GM19455 (cell line): ENCODE results near the gene VAPB.

ENCODE experiments used
- ATAC-seq: cut with Tn5 transposase; IDR thresholded peaks from one replicate; pipeline ENCODE4 v1.9.1; 2021; ENCODE audit not compliant: unreplicated experiment

VAPB gene

DNA sequence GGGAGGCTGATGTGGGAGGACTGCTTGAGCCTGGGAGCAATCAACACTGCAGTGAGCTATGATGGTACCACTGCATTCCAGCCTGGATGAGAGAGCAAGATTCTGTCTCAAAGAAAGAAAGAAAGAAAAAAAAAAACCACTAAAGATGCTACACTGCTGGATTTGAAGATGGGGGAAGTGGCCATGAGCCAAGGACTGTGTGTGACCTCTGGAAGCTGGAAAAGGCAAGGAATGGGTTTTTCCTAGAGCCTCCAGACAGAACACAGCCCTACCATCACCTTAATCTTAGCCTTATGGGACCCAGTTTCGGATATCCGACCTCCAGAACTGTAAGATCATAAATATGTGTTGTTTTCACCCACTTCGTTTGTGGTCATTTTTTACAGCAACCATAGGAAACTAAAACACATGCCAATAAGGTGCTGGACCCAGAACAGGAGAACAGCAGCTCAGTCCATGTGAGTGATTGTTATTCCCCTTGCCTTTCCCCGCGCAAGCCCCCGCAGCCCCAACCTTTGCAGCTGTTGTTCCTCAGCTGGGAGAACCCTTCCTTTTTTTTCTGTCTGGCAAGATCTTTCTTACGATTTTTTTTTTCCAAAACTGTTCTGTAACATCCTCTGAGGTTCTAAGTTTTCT lies 11.1 kb upstream of the VAPB start:
- ATAC-seq = no peak

GRCh38 chr20:58378704-58379103 lies 10.3 kb upstream of the VAPB start:
- no peak for ATAC-seq

DNA sequence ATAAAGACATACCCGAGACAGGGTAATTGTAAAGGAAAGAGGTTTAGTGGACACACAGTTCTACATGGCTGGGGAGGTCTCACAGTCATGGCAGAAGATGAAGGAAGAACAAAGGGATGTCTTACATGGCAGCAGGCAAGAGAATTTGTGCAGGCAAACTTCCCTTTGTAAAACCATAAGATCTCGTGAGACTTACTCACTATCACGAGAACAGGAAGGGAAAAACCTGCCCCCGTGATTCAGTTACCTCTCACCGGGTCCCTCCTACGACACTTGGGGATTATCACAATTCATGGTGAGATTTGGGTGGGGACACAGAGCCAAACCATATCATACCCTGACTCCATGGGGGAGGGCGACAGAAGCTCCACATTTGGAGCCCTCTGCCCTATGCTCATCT lies 7.4 kb upstream of the VAPB start:
- ATAC-seq = no peak

DNA sequence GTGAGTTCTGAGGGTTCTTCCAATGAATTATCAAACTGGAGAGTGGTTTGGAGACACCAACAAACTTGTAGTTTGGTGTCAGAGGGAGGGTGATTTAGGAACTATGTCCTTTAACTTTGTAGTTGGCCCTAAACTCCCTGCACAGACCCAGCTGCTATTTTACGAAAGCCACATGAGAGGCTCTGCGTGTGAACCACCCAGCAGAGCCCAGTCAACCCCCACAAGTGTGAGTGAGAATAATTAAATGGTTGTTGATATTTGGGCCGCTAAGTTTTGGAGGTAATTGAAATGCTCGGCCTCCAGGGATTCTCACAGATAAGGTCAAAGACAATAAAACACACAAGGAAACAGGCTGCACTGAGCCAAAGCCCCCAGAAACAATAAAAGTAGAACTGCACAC lies 6.9 kb upstream of the VAPB start:
- ATAC-seq = no peak

DNA sequence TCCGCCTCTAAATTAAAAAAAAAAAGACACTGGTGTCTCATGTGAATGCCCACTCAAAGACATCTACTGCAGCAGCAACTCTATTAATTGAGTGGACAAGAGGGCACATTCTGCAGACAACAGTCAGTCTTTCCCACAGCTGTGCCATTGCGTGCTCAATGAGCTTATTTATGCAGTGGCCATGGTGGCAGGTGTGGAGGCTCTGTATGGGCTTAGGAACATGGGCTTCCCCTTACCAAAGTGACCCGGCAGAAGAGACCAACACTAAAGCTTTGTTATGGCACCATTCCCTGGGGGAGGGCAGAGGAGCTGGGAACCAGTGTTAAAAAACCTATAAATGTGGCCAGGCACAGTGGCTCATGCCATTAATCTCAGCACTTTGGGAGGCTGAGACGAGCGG lies 4.2 kb upstream of the VAPB start:
- ATAC-seq = no peak

DNA sequence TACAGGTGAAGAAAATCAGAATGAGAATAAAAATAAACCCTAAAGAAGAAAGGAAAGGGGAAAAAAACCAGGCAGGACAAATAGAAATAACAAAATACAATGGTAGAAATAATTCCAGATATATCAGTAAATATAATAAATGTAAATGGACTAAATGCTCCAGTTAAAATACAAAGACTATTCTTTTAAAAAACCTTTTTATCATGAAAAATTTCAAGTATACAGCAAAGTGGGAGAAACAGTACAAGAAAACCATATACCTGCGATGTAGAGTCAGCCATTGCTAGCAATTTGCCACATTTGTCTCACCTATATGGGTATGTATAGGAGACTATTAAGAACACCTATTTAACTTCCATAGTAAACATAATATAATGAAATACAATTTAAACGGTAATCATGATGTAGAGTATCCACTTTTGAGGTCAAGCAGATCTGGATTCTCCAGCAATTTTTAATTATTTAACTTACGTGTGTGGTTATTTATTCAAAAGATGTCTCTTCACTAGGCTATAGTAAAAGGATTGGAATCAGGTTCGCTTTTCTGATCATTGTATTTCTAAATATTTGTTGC lies 914 bp upstream of the VAPB start:
- ATAC-seq = no peak

- ATAC-seq = peak; percentile 31
These were observed 417 bp downstream of the VAPB start for GRCh38 chr20:58389324-58389967.

GRCh38 chr20:58389968-58390658 lies 1.1 kb downstream of the VAPB start:
- ATAC-seq = no peak

GRCh38 chr20:58390659-58391035 lies 1.6 kb downstream of the VAPB start:
- ATAC-seq = no peak

DNA sequence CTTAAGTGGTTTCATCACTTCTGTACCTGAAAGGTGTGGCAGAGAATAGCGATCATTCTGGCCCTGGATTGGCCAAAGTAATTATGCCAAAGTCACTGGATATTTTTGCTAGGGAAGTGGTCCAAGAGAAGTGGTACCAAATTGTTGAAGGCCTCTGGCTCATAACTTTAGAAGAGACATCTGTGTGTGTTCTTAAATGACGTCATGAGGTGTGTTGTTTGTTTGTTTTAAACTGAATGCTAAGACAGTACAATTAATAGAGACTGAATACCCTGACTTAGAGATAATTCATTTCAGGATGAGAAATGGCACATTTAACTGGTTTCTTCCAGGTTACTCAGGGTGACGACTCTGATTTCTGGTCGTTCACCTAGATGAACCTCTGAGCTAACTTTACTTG lies 3.3 kb downstream of the VAPB start:
- ATAC-seq = no peak

DNA sequence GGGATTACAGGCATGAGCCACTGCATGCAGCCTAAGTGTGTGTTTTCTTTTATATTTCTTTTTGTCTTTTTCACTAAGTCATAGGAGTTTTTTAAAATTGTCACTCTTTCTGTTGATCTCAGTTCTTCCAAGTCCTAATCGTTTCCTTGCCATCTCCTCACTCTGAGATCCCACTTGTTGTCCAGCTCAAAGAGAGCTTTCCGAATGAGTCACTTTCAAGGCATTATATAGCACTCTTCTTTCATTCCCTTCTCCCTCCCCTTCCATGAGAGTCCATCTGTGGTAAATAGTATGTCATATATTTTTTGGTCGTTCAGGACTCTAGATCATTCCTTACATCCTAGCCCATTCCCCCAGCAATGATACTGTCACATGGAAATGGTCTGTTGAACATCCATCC lies 4.3 kb downstream of the VAPB start:
- ATAC-seq = no peak

DNA sequence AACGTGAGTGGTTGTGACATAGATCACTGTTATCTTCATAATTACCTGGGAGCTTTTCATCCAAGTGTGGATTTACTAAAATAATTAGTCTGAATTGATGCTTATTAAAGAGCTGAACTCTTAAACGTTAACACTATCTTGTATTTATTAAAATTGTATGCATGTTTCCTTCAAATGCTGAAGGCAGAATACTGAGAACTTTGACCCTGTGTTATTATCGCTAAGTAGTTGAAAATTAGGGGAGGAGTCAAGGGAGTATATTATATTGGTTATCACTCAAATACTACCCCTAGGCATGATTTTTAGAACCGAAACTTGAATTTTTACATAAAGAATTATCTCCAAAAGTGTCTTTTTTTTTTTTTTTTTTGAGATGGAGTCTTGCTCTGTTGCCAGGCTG lies 5.8 kb downstream of the VAPB start:
- ATAC-seq = no peak

DNA sequence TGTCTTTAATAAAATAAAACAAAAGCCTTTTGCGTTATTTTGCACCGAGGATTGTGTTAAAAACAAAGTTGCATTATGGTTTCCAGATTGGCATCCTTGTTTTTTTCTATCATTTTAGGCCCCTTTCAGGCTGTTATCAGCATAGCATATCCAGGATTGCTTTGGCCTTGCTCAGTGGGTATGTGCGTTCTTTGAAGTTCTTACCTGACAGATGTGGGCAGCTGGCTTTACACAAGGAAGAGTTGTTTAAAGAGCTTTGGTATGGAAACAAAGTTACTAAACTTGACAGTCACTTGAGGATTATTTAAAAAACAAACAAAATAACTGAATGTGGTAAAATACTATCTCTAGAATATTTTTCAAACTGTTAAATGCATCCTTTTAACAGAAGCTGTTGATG lies 6.6 kb downstream of the VAPB start:
- ATAC-seq = no peak

DNA sequence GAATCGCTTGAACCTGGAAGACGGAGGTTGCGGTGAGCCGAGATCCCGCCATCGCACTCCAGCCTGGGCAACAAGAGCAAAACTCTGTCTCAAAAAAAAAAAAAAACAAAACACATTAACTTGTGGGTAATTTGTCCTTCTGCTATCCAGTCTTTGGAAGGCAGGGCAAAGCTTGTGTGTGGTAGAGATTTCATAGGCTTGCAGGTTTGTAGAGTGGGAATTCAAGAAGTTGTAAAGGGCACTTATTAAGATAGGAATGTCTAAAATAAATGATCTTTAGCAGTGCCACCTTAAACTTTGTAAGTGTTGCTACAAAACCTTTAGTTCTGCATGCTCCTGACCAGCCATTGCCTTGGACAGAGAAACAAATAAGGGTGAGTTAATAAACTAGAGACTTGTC lies 8.4 kb downstream of the VAPB start:
- ATAC-seq = no peak

GRCh38 chr20:58398254-58398653 lies 9.2 kb downstream of the VAPB start:
- no peak for ATAC-seq

DNA sequence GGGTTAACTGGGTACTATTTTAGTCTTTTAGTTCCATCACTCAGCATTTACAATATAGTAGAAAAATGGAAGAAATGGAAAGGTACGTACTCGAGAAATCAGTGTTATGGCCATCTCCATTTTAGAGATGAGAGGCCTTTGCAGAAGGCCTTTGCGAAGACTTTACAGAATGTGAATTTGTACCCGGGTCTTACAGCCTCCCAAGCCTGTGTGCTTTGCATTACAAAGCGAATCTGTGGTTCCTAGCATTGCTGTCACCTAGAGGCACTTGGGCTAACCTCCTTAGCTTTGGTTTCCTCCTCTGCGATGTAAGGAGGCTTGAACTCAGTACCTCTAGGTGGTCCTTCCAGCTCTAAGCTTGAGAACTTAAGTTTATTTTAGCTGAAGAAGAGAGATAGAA lies 10.9 kb downstream of the VAPB start:
- ATAC-seq = no peak

- ATAC-seq = no peak
These were observed 12.1 kb downstream of the VAPB start for GRCh38 chr20:58401162-58401561.

DNA sequence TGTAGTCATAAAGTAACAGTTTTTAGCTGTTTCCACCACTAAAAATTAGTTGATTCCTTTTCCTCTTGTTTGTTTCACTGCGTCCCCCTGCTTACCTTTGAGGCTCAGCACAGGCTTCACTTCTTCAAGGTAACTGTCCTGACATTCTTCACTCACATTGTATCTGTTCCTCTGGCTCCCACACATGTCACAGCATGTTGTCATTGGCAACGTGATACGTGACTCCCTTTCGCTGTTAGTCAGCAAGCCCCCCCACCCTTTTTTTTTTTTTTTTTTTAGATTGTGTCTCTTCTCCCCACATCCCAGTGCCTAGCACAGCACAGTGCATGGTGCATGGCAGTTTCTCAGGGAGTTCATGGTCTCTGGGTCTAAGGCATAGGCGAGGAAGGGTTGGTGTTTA lies 13.3 kb downstream of the VAPB start:
- no peak for ATAC-seq

- ATAC-seq = peak; percentile 71
These were observed 13.8 kb downstream of the VAPB start for GRCh38 chr20:58402827-58403226.

GRCh38 chr20:58403272-58403671 lies 14.2 kb downstream of the VAPB start:
- no peak for ATAC-seq

- no peak for ATAC-seq
These were observed 16.7 kb downstream of the VAPB start for GRCh38 chr20:58405504-58406291.
